ENCODE measurements around the gene NEU2.

The NEU2 gene

DNA sequence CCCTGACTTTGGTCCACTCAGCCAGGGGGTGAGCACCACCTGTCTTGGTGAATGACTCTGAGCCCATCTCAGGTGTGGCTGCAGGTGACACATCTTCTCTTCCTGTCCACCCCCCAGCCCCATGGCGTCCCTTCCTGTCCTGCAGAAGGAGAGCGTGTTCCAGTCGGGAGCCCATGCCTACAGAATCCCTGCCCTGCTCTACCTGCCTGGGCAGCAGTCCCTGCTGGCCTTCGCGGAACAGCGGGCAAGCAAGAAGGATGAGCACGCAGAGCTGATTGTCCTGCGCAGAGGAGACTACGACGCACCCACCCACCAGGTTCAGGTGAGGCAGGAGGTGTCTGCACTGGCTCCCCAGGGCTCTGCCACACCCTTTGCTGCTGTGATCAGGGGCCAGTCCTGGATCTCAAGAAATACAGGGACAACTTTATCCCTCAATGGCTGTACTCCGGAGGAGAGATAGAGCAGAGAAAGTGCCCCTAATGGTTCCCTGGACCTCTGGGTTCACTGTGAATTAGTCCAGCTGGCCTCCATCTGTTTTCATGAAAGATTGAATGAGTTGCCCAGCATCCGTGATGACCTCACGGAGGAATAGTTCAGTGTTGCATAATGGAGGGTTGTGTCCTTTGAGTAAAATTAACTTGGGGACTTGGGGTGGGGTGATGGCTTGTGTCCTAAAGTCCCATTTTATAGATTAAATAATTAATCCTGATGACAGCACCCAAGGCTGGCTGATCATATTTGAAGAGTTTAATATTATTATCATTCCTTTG lies at the start of gene NEU2:
NEU2 (plus strand) TSS at position 122 of the 770 bp plus-strand sequence; CDS start at position 122, 0 bp downstream.
- no peak for DNase-seq

DNA sequence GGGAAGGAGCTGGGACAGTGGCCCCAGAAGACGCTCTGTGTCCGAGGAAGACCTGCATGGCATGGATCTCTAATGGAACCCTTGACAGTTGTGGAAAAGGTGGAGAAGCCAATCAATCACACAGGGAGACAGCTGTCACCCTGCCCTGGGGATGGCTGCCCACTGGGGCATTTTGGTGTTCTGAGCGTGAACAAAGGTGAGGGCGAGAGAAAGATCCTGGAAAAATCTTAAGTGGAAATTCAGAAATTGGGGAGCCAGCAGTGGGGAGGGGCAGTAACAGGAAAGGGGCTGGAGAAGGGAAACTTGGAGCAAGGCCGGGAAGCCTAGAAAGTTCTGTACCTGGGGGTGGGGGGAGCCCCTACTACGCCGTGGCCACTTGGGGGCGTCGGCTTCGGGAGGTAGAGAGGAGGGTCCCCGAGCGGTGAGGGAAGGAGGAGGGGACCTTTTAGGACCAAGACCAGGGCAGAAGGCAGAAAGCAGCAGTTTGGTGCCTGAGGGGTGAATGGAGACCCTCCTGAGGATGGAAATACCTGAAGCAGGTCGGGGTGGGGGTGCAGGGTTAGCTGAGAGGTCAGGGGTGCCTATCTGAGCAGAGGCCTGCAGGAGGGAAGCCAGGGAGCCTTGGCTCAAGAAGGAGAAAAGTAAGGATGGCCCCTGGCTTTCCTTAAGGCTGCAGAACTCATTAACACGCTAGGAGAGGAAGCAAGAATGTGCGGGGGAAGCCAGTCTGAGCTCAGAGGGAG lies 49.4 kb upstream of the NEU2 start:
- DNase-seq = no peak

DNA sequence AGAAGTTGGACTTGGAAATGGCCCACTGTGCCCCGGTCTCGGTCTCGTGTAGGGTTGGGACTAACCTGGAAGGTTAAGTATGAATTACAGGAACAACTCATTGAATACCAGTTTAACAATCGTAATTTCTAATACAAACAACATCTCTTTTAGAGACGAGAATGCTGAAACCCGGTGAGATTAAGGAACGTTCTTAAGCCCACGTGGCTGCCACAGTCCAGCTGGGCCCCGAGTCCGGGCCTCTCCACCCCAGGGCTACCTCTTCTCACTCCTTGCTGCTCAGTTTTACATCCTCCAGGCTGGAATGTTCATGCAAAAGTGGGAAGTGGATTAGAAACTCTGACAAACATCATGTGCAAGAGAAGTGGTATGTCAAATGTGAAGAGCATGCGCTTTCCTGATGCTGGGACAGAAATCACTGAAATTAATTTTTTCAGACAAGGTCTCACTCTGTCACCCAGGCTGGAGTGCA lies 48.8 kb upstream of the NEU2 start:
- no peak for DNase-seq

DNA sequence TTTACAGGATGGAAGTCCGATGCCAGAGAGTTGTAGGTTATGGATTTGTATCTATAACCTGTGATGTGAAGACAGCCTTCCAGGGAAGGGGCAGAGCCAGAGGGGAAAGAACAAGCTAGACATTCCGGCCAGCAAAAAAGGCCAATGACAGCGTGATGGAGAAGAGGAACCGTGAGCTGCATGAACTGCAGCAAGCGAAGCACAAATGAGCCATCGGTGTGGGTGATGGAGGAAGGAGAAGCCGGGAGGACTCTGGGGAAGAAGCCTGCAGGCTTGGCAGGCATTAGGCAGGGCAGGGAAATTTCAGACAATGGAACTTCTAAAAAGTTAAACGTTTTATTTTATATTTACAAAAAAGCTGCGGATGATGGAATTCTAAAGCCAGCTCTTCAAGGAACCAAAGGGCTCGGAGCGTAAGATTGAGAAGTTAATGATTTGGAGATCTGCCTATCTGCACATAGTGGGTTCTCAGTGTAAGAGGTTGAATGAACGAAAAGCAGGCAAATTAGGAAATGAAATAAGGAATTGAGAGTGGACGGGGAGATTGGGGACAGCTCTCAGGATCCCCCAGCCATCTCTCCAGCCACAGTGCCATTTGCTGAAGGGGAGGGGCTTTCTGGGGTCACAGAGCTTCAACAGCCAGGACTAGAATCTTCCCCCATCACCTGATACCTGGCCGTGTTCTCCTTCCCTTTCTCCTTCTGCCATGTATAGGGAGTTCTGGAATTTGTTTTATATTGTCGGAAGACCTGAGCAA lies 47.8 kb upstream of the NEU2 start:
- no peak for DNase-seq

DNA sequence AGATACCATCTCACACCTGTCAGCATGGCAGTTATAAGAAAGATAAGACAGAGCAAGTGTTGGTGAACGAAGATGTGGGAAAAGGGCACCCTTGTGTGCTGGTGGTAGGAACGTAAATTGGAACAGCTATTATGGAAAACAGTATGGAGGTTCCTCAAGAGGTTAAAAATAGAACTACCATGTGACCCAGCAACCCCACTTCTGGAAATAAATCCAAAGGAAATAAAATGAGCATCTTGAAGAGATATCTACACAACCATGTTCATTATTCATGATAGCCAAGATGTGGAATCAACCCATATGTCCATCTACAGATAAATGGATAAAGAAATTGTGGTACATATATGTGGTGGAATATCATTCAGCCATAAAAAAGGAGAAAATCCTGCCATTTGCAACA lies 46.3 kb upstream of the NEU2 start:
- no peak for DNase-seq

DNA sequence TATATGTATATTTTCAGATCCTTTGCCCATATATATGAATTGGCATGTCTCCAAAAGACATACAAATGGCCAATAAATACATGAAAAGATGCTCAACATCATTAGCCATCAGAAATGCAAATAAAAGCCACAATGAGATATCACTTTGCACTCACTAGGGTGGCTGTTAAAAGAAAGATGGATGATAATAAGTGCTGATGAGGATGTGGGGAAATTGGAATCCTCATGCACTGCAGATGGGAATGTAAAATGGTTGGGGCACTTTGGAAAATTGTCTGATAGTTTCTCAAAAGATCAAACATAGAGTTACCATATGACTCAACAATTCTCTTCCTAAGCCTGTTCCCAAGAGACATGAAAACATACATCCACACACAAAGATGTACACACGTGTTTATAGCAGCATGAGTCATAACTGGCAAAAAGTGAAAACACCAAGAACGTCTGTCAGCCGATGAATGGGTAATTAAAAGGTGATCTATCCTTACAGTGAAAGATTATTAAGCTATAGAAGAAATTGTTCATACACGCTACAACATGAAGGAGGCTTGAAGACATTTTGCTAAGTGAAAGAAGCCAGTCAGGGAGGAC lies 39.1 kb upstream of the NEU2 start:
- DNase-seq = no peak

DNA sequence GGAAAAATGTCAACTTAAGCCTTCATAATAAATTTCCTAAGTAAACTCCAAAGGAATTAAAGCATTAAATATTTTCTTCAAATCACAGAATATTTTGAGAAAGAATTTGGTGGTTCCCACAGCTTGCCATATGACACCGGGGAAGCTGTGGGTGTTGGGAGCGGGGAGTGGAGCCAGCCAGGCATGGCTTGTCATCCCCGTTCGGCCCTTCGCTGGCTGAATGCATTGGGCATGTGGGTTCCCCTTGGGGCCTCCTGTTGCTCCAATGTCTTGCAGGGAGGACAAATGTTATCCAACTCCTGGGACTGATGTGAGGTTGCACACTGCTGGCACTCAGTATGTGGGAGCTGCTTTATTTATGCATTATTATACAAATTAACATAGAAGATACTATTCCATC lies 38.0 kb upstream of the NEU2 start:
- no peak for DNase-seq

DNA sequence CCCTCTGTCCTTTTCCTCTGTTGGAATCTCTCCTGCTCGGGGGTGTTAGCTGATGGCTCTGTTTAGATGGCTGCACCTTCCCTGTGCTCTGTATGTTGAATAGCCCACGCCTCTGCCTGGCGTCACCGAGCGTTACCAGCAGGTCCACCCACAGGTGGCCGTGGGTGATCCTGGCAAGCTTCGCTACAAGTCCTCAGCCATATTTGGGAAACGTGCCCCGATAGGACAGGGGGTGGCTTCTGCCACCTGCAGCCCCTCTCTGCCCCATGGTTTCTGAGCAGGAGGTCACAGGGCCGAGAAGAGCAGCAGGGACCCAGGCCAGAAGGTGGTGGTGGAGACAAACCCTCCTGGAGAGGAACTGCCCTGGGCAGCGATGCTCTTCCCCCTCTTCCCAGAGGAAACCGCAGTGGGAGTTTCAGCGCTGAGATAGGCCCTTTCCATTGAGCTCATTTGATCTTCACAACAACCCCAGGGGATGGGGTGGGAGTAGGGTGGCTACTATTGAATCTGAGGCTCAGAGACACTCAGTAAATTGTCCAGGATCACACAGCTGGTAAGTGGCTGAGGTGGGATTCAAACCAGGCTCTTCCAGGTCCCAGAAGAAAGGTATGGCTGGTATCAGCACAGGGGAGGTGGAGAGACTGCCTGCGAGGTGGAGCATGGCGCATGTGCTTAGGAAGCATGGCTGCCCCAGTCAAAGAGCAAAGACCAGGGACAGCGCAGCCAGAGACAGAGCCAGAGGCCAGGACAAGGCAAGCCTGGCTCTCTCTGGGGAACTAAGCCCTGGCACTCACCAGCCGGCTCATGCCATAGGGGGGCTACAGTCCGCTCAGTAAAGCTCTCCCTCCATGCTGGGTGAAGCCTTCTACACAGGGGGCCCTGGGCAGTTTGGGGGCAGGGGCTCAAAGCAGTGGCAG lies 34.5 kb upstream of the NEU2 start:
- DNase-seq = no peak

DNA sequence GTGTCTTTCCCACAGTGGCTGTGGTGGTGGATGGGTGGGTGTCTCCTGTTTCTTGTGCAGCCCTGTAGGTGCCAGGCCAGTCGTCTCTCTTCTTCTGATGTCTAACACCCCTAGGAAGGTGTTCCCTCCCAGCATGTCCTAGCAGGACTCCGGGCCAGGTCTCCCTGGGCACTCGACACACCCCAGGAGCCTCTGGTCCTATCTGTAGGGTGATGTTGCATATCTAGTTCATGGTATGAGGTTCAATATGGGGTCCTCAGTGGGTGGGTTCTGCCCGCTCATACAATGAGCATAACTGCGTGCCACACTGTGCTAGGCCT lies 33.8 kb upstream of the NEU2 start:
- no peak for DNase-seq

DNA sequence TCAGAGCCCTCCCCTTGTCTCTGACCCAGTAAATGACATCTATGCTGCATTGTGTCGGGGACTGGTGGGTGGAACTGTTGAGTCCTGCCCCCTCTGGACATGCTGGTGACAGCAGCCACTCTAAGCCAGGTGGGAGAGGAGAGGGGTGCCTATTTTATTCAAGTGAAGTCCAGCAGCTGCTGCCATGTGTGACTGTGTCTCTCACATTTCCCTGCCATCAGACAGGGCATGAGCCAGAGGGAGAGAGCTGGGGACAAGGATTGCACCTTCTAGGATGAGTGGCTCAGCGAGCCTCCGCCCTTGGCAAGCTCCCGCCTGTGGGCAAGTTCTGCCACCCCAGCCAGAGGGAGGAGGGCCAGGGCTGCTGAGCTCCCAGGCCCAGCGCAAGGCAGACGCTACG lies 33.1 kb upstream of the NEU2 start:
- no peak for DNase-seq

DNA sequence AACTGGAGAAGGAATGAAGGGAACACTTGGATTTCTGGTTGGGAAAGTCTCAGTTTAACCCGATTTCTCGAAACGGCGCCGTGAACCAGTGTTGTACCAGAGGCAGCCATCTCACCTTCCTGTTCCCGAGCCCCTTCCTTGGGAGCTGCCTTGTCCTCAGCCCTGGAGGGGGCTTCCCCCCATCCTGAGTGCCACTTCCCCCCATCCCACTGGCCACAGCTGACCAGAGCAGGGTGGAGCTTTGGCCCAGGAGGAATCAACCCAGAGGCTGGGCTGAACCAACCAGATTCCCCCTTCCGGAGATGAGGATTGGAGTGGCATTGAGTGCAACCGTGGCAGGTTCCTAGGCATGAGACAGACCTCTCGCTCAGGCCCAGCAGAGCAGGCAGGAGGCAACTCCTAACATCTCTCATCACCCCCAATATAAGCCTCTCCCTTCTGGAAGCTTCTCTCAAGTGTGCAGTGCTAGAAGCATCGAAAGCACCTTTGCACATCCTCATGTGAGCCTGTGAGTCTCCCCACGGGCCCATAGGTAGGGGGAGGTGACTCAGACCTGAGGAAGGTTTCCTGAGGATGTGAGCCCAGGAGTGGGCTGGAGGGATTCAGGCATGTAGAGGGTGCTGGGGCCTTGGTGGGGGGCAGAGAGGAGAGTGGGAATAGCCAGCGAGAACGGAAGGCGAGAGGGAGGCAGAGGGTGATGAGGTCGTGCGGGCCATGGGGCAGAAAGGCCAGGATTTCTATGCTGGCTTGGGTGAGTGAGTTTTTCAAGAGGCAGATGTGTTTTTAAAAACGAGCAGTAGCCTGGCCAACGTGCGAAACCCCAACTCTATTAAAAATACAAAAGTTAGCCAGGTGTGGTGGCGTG lies 31.4 kb upstream of the NEU2 start:
- DNase-seq = no peak

DNA sequence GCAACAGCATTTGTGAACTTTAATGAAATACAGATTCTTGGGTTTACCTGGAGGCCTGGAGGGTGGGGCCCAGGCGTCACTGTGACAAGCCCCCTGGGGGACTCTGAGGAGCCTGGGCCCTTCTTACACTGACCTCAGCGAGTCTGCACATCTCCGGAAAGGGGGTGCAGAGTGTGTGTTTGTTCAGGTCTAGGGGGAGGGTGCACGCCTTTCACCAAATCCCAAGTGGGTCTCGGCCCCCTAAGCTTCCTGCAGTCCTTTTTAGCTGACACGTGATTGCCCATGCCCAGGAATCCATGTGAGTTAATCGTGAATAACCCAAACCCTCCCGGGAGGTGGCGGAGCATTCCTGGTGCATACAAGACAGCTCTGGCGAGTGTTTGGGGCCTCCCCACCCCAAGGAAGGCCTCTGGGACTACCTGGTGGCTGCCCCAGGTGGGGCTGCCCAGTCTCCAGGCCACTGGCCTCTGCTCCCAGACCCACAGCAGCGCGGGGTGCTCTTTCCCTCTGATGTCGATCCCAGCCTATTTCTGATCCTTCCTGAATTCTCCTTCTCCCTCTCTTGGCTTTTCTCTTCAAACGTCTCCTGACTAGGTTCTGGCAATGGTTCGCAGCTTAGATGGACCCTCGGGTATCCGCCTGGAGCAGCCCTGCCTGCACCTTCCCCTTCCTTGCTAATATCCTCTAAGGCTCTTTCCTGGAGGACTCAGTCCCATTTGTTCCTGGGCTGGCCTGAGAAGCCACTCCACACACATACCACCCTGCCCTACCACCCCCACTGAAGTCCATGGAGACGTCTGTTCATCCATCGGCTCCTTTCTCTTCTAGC lies 29.4 kb upstream of the NEU2 start:
- no peak for DNase-seq

DNA sequence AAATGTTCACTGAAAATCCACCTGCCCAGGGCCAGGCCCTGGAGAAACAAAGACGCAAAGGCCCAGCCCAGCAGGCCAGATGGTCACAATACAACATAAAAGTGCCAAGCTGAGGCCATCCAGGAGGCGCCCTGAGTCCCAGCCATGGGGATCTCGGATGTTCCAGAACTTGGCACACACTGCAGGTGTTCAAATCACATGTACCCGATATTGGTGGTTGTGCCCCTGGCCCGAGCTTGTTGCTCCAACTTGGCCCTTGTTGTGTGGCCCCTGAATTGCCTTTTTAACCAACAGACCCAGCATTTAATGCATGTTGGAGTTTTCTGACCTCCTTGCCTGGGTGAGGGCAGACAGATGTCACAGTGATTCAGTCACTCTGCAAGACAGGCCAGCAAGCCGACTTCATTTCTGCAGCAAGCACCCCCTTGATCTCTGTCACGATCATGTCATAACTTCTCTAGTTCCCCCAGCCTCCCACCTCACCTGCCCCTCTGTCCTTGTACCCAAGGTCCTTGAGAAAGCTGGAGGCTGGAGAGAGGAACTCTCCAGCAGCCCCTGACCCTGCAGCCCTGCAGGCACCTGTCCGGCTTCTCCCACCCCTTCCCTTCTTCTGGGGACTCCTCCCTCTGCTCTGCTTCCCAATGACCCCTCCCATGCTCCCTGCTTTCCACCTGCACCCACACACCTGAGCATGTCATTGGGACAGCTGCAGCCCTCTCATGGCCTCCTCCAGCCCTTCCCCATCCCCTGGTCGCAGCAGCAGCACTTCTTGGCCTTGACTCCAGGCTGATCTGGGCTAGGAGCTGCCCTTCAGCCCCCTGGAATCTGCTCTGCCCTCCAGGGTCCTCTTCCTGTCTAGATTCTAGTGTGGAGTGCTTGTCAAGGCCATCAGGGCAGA lies 28.6 kb upstream of the NEU2 start:
- DNase-seq = no peak

DNA sequence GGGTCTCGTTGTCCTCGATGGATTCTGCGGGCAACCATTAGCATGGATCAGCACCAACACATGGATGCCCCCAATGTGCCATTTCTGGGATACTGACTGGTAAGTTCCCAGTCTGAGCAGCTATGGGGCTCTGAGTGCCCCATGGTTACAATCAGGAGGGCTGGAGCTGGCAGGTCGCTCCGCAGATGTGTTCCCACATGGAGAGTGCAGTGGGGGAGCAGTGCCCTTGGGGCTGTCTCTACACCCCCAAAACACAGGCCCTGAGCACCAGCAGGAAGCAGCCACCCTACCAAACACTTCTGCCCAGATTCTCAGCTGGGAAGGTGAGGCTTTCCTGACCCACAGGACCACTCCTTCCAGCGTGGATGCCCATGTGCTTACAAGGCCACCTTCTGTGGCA lies 27.4 kb upstream of the NEU2 start:
- no peak for DNase-seq

DNA sequence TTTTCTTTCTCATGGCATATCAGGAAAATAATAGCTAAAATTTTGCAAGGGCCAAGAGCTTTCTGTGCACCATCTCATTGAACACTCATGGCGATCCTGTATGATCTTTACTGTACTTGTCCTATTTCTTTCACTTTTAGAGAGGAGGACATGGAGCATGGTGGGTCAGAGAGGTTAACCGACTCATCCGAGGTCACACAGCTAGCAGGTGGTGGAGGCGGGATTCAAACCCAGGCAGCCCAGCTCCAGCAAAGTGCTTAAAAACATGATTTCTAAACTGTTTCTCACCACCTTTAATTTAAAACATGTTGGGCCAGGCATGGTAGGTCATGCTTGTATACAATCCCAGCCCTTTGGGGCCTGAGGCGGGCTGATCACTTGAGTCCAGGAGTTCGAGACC lies 25.8 kb upstream of the NEU2 start:
- no peak for DNase-seq

DNA sequence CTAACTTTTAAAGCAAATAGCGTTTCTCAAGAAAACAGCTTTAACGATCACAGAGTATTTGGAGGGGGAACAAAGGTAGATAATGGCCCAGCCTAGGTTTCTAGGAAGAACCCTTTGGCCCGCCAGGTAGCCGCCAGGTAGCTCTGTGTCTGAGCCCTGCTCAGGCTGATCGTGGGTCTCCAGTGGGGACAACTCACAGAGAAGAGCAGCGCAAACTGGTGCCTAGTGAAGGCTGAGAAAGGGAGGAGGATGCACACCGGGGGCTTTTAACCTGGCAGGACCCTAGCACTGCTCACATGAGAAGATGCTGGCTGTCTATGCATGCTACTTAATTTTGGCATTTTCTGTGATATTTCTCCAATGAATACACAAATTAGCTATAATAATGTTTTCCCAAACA lies 25.2 kb upstream of the NEU2 start:
- DNase-seq = no peak

DNA sequence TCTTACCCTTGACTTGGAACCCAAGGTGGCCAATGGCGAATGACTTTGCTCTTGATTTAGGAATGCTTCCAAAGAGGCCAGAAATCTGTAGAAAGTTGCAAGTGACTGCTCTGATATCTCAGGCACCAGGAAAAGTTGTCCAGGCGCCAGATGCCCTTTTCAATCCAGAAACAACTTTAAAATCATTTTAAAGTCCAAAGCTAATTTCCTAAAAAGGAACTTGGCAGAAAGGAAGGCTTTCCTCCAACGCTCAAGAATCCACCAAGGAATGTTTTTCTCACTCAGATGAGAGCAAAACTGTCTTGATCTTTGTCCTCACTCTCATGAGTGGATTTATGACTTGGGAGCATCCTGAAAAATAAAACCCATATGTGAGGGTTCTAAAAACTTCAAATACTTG lies 24.7 kb upstream of the NEU2 start:
- DNase-seq = no peak

DNA sequence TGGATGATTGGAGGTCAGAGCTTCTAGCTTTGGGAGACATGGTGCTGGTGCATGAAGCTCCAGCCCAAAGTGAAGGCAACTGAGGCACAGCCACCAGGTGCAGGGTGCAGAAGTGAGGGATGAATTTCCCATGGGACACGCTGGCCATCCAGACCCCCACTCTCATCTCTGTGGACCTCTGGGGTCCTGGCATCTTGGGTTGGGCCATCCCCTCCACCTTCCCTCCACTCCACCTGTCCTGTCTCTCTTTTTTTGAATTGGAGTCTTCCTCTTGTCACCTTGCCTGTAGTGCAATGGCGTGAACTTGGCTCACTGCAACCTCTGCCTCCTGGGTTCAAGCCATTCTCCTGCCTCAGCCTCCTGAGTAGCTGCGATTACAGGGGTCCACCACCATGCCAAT lies 22.8 kb upstream of the NEU2 start:
- DNase-seq = no peak

DNA sequence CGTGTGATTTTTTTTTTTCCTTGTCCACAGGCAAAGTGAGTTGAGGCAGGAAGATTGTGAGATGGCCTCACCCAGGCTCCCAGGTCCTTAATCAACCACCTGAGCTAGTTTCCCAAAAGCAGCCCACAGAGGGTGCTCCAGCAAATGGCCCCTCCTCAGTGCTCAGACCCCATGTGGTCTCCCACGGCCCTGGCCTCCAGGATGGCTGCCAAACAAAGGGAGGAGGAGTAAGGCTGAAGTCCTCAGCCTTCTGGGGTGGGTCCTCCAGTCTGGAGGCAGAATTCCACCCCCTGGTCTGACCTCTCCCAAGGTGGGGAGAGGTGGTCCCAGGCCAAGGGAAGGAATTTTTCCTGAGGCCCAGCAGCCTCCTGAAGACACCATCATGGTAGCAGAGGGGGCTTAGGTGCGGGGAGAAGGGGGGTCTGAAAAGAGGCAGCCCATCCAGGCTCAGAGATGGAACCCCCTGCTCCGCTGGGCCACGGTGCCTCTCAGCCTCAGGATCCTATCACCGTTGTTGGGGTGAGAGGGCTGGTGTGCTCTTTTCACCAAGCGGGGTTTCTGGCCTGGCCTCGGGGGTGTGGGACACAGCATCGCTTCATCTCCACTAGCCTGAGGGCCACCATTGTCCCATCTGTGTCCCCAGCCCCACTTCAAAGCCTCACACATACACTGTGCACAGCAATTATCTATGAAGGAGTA lies 21.8 kb upstream of the NEU2 start:
- DNase-seq = no peak
